ENCODE results near the gene EIF4A3. TPM values are rescaled to one million over a fixed set of nuclear protein-coding genes. Genes with fewer than 3 reads are reported as not detected.

EIF4A3 gene
- total RNA-seq, 1 experiment from 2014 or later = 169 TPM

DNA sequence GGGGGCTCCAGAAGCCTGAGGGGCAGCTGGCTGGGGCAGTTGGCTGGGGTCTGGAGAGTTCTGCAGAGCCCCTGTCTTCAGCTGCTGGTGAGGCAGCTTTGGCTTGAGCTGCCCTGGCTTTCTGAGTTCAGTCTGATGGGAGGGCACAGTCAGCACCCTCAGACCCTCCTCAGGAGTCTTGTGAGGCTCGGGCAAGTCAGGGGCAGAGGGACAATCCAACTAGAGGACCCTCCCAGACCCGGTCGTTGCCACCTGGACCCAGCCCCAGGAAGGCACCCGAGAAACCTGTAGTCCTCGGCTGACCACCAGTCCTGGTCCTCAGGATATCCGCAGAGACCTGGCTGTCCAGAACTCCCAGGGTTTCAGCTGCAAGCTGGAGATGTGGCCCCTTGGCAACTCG, 24.8 kb upstream of the EIF4A3 start:
- H3K4me3 ChIP-seq (ENCODE audit: low read depth in 2 of 2, low read length in 2 of 2) = no peak overlapping the region
- H3K27ac ChIP-seq (ENCODE audit: low read length) = no peak overlapping the region
- intact Hi-C loops (cut with micrococcal nuclease; ENCODE audit: unreplicated experiment) (no loop called here), in situ Hi-C loops (cut with HindIII; ENCODE audit: low pct_unique_long_range_greater_than_20kb, low sequenced_read_pairs) (no loop called here)
- no peaks in the 10 kb centered on the region for H3K9me3 ChIP-seq (ENCODE audit: control insufficient read depth, insufficient read depth, low read depth, low read length)
- H3K4me1 ChIP-seq (ENCODE audit: control insufficient read depth, insufficient read depth, low read length) = no peaks in the 10 kb centered on the region
- ATAC-seq = no peak
- H3K36me3 ChIP-seq (ENCODE audit: control insufficient read depth, insufficient read depth, low read length) = no peaks in the 10 kb centered on the region
- TF ChIP-seq, protein P1, sequence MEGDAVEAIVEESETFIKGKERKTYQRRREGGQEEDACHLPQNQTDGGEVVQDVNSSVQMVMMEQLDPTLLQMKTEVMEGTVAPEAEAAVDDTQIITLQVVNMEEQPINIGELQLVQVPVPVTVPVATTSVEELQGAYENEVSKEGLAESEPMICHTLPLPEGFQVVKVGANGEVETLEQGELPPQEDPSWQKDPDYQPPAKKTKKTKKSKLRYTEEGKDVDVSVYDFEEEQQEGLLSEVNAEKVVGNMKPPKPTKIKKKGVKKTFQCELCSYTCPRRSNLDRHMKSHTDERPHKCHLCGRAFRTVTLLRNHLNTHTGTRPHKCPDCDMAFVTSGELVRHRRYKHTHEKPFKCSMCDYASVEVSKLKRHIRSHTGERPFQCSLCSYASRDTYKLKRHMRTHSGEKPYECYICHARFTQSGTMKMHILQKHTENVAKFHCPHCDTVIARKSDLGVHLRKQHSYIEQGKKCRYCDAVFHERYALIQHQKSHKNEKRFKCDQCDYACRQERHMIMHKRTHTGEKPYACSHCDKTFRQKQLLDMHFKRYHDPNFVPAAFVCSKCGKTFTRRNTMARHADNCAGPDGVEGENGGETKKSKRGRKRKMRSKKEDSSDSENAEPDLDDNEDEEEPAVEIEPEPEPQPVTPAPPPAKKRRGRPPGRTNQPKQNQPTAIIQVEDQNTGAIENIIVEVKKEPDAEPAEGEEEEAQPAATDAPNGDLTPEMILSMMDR (IDR thresholded peaks at IDR 0.05) = no peak
- TF ChIP-seq SIN3A (IDR thresholded peaks at IDR 0.05; ENCODE audit: borderline replicate concordance, insufficient read depth, low read depth, low read length) (no peak), TCF7L2 (IDR thresholded peaks at IDR 0.05; ENCODE audit: low read depth, low read length) (no peak), POLR2AphosphoS5 (IDR thresholded peaks at IDR 0.05; ENCODE audit: low read depth, low read length) (no peak)
- TF ChIP-seq, protein P2, sequence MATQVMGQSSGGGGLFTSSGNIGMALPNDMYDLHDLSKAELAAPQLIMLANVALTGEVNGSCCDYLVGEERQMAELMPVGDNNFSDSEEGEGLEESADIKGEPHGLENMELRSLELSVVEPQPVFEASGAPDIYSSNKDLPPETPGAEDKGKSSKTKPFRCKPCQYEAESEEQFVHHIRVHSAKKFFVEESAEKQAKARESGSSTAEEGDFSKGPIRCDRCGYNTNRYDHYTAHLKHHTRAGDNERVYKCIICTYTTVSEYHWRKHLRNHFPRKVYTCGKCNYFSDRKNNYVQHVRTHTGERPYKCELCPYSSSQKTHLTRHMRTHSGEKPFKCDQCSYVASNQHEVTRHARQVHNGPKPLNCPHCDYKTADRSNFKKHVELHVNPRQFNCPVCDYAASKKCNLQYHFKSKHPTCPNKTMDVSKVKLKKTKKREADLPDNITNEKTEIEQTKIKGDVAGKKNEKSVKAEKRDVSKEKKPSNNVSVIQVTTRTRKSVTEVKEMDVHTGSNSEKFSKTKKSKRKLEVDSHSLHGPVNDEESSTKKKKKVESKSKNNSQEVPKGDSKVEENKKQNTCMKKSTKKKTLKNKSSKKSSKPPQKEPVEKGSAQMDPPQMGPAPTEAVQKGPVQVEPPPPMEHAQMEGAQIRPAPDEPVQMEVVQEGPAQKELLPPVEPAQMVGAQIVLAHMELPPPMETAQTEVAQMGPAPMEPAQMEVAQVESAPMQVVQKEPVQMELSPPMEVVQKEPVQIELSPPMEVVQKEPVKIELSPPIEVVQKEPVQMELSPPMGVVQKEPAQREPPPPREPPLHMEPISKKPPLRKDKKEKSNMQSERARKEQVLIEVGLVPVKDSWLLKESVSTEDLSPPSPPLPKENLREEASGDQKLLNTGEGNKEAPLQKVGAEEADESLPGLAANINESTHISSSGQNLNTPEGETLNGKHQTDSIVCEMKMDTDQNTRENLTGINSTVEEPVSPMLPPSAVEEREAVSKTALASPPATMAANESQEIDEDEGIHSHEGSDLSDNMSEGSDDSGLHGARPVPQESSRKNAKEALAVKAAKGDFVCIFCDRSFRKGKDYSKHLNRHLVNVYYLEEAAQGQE (IDR thresholded peaks at IDR 0.05; ENCODE audit: insufficient read depth in 1 of 2, low read depth in 2 of 2, low read length in 1 of 2) = no peak
- BruUV-seq (replicated peaks) = no TSS peak
- POLR2A ChIA-PET = no interaction called here
- no peaks in the 10 kb centered on the region for H3K27me3 ChIP-seq (ENCODE audit: control insufficient read depth, insufficient read depth, low read length)
- CTCF ChIA-PET = no interaction called here
- no peak for DNase-seq (ENCODE audit: low read depth, low spot score)

DNA sequence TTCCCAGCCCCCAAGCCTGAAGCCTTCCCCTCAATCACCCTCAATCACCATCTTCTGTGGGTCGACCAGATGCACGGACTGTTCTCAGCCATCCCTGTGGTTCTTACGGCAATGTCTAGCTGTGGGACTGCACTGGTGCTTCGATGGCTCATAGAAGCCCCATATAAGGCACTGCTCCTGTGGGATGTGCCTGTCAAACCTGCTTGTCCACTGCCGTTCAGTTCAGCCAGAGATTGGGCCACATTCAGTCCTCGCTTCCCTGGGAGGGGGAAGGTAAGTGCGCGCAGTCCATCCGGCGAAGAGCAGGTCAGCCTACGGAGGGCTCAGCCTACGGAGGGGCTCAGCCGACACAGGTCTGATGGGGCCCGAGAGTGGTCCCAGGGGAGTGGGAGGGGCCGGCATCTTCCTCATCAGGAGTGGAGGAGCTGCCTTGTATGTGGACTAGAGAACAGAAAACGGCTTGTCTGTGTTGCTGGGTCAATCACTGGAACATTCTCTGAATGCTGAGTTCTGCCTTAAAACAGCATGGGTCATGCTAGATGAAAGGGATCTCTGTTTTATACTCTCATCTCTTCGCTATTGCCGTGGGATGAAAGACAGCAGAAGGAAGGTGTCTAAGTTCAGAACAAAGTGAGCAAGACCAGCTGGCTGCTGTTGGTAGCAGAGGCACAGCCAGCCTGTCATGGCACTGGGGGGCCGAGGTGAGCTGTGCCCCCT, 23.0 kb upstream of the EIF4A3 start, which contains the start of gene CARD14:
CARD14 (plus strand) TSS at position 247 of the 717 bp plus-strand sequence. CDS start 11,409 bp downstream, outside the sequence.
- Histone ChIP-seq H3K27me3 (ENCODE audit: control insufficient read depth, insufficient read depth, low read length) (no peaks in the 10 kb centered on the region), H3K4me1 (ENCODE audit: control insufficient read depth, insufficient read depth, low read length) (no peaks in the 10 kb centered on the region), H3K4me3 (ENCODE audit: low read depth in 2 of 2, low read length in 2 of 2) (no peak within 1 kb of the TSS), H3K9me3 (ENCODE audit: control insufficient read depth, insufficient read depth, low read depth, low read length) (no peaks in the 10 kb centered on the region), H3K36me3 (ENCODE audit: control insufficient read depth, insufficient read depth, low read length) (no peaks in the 10 kb centered on the region), H3K27ac (ENCODE audit: low read length) (no peak within 1 kb of the TSS)
- in situ Hi-C loops (cut with HindIII; ENCODE audit: low pct_unique_long_range_greater_than_20kb, low sequenced_read_pairs) = no loop called here
- TF ChIP-seq, protein P2 (IDR thresholded peaks at IDR 0.05; ENCODE audit: insufficient read depth in 1 of 2, low read depth in 2 of 2, low read length in 1 of 2) = no peak
- TF ChIP-seq POLR2AphosphoS5 (IDR thresholded peaks at IDR 0.05; ENCODE audit: low read depth, low read length) (no peak), SIN3A (IDR thresholded peaks at IDR 0.05; ENCODE audit: borderline replicate concordance, insufficient read depth, low read depth, low read length) (no peak), TCF7L2 (IDR thresholded peaks at IDR 0.05; ENCODE audit: low read depth, low read length) (no peak)
- TF ChIP-seq, protein P1 (IDR thresholded peaks at IDR 0.05) = no peak
- no peak for DNase-seq (ENCODE audit: low read depth, low spot score)
- BruUV-seq (replicated peaks) = no TSS peak
- POLR2A ChIA-PET = no interaction called here
- CTCF ChIA-PET = no interaction called here
- peak; percentile 55; the same call in 1 of the 2 replicates for ATAC-seq
- intact Hi-C loops (cut with micrococcal nuclease; ENCODE audit: unreplicated experiment) = no loop called here

Data from Panc1 (cell line).